Measurements from ENCODE around the gene TRMT44. TPM values are rescaled to one million over a fixed set of nuclear protein-coding genes. Genes with fewer than 3 reads are reported as not detected.

The TRMT44 gene
- total and polyA plus RNA-seq, 2 donors (not counting 1 experiment from before 2014, with no cell fraction given), result 13.3 to 37.4 TPM

GRCh38 chr4:8473920-8474590 is 33.5 kb downstream of the TRMT44 start:
- Histone ChIP-seq H3K27me3 (replicated peaks in 1 of 4; ENCODE audit: control extremely low read depth in 1 of 4, control insufficient read depth in 3 of 4, insufficient read depth in 4 of 4, low read length in 3 of 4) (no peaks in the 10 kb centered on the region), H3K4me2 (replicated peaks; ENCODE audit: low read depth, low read length, poor library complexity, severe bottlenecking) (no peak overlapping the region), H3K4me1 (ENCODE audit: control insufficient read depth in 2 of 2, insufficient read depth in 2 of 2, low read length in 2 of 2) (no peaks in the 10 kb centered on the region), H3K79me2 (ENCODE audit: control insufficient read depth, insufficient read depth, low read length) (no peaks in the 10 kb centered on the region), H2AFZ (ENCODE audit: insufficient read depth, low read depth, low read length, poor library complexity, severe bottlenecking) (no peak overlapping the region), H3K4me3 (ENCODE audit: control extremely low read depth in 1 of 5, extremely low read depth in 1 of 5, insufficient read depth in 1 of 5, low read depth in 2 of 5, low read length in 4 of 5) (no peak overlapping the region), H3K9ac (ENCODE audit: low read length) (no peak overlapping the region), H3K36me3 (replicated peaks in 1 of 2; ENCODE audit: control extremely low read depth in 1 of 2, control insufficient read depth in 1 of 2, extremely low read depth in 1 of 2, insufficient read depth in 2 of 2, low read length in 1 of 2) (peaks cover 0 to 25% of the 10 kb centered on the region in 2 experiments), H4K20me1 (ENCODE audit: control insufficient read depth, insufficient read depth, low read length, poor library complexity, severe bottlenecking) (no peaks in the 10 kb centered on the region), H3K27ac (ENCODE audit: low read length in 2 of 2) (no peak overlapping the region), H3K9me3 (ENCODE audit: control extremely low read depth in 1 of 3, control insufficient read depth in 2 of 3, insufficient read depth in 1 of 3, low read length in 2 of 3) (no peaks in the 10 kb centered on the region)
- Mint-ChIP-seq H3K27me3 (no peaks in the 10 kb centered on the region), H3K9me3 (ENCODE audit: insufficient read depth) (no peaks in the 10 kb centered on the region), H3K27ac (no peak overlapping the region), H3K4me1 (no peaks in the 10 kb centered on the region), H3K4me3 (no peak overlapping the region)
- no peak for DNase-seq
- intact Hi-C loops (cut with micrococcal nuclease), result no loop called here
- ATAC-seq (ENCODE audit: low read depth), result no peak
- WGBS (ENCODE audit: insufficient coverage), result 97% methylated on average over 18 of the region's 20 CpGs
- CTCF ChIA-PET, result no interaction called here
- POLR2A ChIA-PET, result no interaction called here
- no peak for TF ChIP-seq CTCF (IDR thresholded peaks at IDR 0.05)
- TF ChIP-seq EZH2 (IDR thresholded peaks at IDR 0.05; ENCODE audit: borderline replicate concordance, insufficient read depth, low read depth, low read length, poor library complexity, severe bottlenecking), result no peak

GRCh38 chr4:8474856-8475255 is 34.3 kb downstream of the TRMT44 start:
- Histone ChIP-seq H3K4me2 (replicated peaks; ENCODE audit: low read depth, low read length, poor library complexity, severe bottlenecking) (no peak overlapping the region), H3K36me3 (replicated peaks in 1 of 2; ENCODE audit: control extremely low read depth in 1 of 2, control insufficient read depth in 1 of 2, extremely low read depth in 1 of 2, insufficient read depth in 2 of 2, low read length in 1 of 2) (peaks cover 0 to 17% of the 10 kb centered on the region in 2 experiments), H3K4me1 (ENCODE audit: control insufficient read depth in 2 of 2, insufficient read depth in 2 of 2, low read length in 2 of 2) (no peaks in the 10 kb centered on the region), H3K27me3 (replicated peaks in 1 of 4; ENCODE audit: control extremely low read depth in 1 of 4, control insufficient read depth in 3 of 4, insufficient read depth in 4 of 4, low read length in 3 of 4) (no peaks in the 10 kb centered on the region), H3K79me2 (ENCODE audit: control insufficient read depth, insufficient read depth, low read length) (no peaks in the 10 kb centered on the region), H4K20me1 (ENCODE audit: control insufficient read depth, insufficient read depth, low read length, poor library complexity, severe bottlenecking) (no peaks in the 10 kb centered on the region), H3K9me3 (ENCODE audit: control extremely low read depth in 1 of 3, control insufficient read depth in 2 of 3, insufficient read depth in 1 of 3, low read length in 2 of 3) (no peaks in the 10 kb centered on the region), H3K9ac (ENCODE audit: low read length) (no peak overlapping the region), H3K4me3 (ENCODE audit: control extremely low read depth in 1 of 5, extremely low read depth in 1 of 5, insufficient read depth in 1 of 5, low read depth in 2 of 5, low read length in 4 of 5) (no peak overlapping the region), H3K27ac (ENCODE audit: low read length in 2 of 2) (no peak overlapping the region), H2AFZ (ENCODE audit: insufficient read depth, low read depth, low read length, poor library complexity, severe bottlenecking) (no peak overlapping the region)
- over 99% methylated on average over 11 of the region's 13 CpGs for WGBS (ENCODE audit: insufficient coverage)
- ChIA-PET POLR2A (no interaction called here), CTCF (no interaction called here)
- no peak overlapping the region for H3K4me3 Mint-ChIP-seq
- no peak overlapping the region for H3K27ac Mint-ChIP-seq
- no peaks in the 10 kb centered on the region for H3K27me3 Mint-ChIP-seq
- ATAC-seq (ENCODE audit: low read depth) (no peak), DNase-seq (no peak)
- no peaks in the 10 kb centered on the region for H3K9me3 Mint-ChIP-seq (ENCODE audit: insufficient read depth)
- TF ChIP-seq CTCF (IDR thresholded peaks at IDR 0.05), result no peak
- TF ChIP-seq EZH2 (IDR thresholded peaks at IDR 0.05; ENCODE audit: borderline replicate concordance, insufficient read depth, low read depth, low read length, poor library complexity, severe bottlenecking), result no peak
- intact Hi-C loops (cut with micrococcal nuclease), result no loop called here
- no peaks in the 10 kb centered on the region for H3K4me1 Mint-ChIP-seq
